K562 (cell line): ENCODE results near the gene CROCC2. TPM values are rescaled to one million over a fixed set of nuclear protein-coding genes. Genes with fewer than 3 reads are reported as not detected.

ENCODE experiments used
- ATAC-seq: fragments of 200-7000 bp; cut with Tn5 transposase; 3 replicates; pipeline ENCODE4 v1.9.1; 2020; ENCODE audit warnings: moderate library complexity
- BruUV-seq: library from RNA; stranded (reverse); fragments of 400-500 nt; replicated peaks from 2 replicates; lab custom pipeline; 2021; lab: Mats Ljungman, UMichigan
- CTCF ChIA-PET: fragments of 300-600 bp; formaldehyde crosslinking; extraction: SDS; loops from one replicate; lab custom pipeline; 2021; ENCODE audit warnings: low intra/inter-chr PET ratio; lab: Yijun Ruan, JAX
- POLR2A ChIA-PET: fragments of 300-600, 350-650 bp; sonication (Branson Sonifier 250); formaldehyde crosslinking; extraction: SDS; loops from one replicate; lab custom pipeline; 2021; ENCODE audit warnings: antibody characterized with exemption, inconsistent platforms; lab: Yijun Ruan, JAX
- DNase-seq, 4 experiments: peaks; one replicate each; pipeline versions ENCODE4 v3.0.0 to v3.0.0-alpha.2; 2011 to 2018; ENCODE audit warnings: low spot score in 3 of 4, mixed read lengths in 3 of 4; ENCODE audit errors: extremely low read depth in 1 of 4
- FAIRE-seq: peaks from 2 replicates; lab custom pipeline; 2011; peaks lifted over from hg19 to GRCh38; lab: Jason Lieb, UNC
- H2AFZ ChIP-seq: 2 replicates; pipeline ENCODE4 v1.6.0; 2011; ENCODE audit warnings: low read depth, low read length, control low read depth, inconsistent platforms
- H3K27ac ChIP-seq: fragments of 200-600 bp; 3 replicates; pipeline ENCODE4 v1.8.0; 2011; ENCODE audit warnings: low read depth, mild to moderate bottlenecking, control low read depth, inconsistent platforms, low read length, moderate library complexity, mixed read lengths; ENCODE audit errors: extremely low read depth
- H3K27me3 ChIP-seq, 2 experiments: fragments of 300-600 bp in 1 of 2; 2 replicates in 1 of 2; 3 replicates in 1 of 2; pipeline versions ENCODE4 v1.6.0 to v1.8.0; 2011; ENCODE audit warnings: inconsistent platforms in 2 of 2, low read length in 2 of 2, mild to moderate bottlenecking in 1 of 2, mixed read lengths in 1 of 2, moderate library complexity in 1 of 2; ENCODE audit not compliant: control insufficient read depth in 2 of 2, insufficient read depth in 2 of 2
- H3K36me3 ChIP-seq: fragments of 300-600 bp; 3 replicates; pipeline ENCODE4 v1.8.0; 2011; ENCODE audit warnings: mild to moderate bottlenecking, low read length, inconsistent platforms; ENCODE audit not compliant: control insufficient read depth, insufficient read depth
- H3K4me1 ChIP-seq, 2 experiments: fragments of 200-600 bp in 1 of 2; replicated peaks in 1 of 2; 2 replicates in 1 of 2; 3 replicates in 1 of 2; pipeline versions ENCODE4 v1.5.1 to v1.8.0; 2011; ENCODE audit warnings: inconsistent platforms in 2 of 2, low read length in 2 of 2, mild to moderate bottlenecking in 1 of 2, mixed read lengths in 1 of 2, moderate library complexity in 1 of 2; ENCODE audit not compliant: control insufficient read depth in 2 of 2, insufficient read depth in 2 of 2
- H3K4me2 ChIP-seq: 2 replicates; pipeline ENCODE4 v1.6.1; 2011; ENCODE audit warnings: low read length, control low read depth, inconsistent platforms, mixed read lengths; ENCODE audit not compliant: insufficient read depth
- H3K4me3 ChIP-seq: fragments of 200-600 bp; sonication (generic), shearing (Covaris generic); 2 replicates; pipeline ENCODE4 v1.5.1; 2016; ENCODE audit warnings: control low read depth, inconsistent platforms
- H3K79me2 ChIP-seq: fragments of 200-600 bp; 3 replicates; pipeline ENCODE4 v1.8.0; 2011; ENCODE audit warnings: low read length, inconsistent platforms; ENCODE audit not compliant: control insufficient read depth, insufficient read depth
- H3K9ac ChIP-seq, 2 experiments: 2 replicates each; pipeline versions ENCODE4 v1.6.0 to v1.6.1; 2011; ENCODE audit warnings: low read depth in 2 of 2, low read length in 2 of 2, control low read depth in 1 of 2, inconsistent platforms in 1 of 2, mild to moderate bottlenecking in 1 of 2, mixed read lengths in 1 of 2; ENCODE audit not compliant: insufficient read depth in 1 of 2
- H3K9me1 ChIP-seq: one replicate; pipeline ENCODE4 v1.6.0; 2011; ENCODE audit warnings: inconsistent platforms, mild to moderate bottlenecking, low read length, moderate library complexity; ENCODE audit not compliant: control insufficient read depth, insufficient read depth
- H3K9me3 ChIP-seq: replicated peaks from 2 replicates; pipeline ENCODE4 v1.5.1; 2011; ENCODE audit warnings: low read depth, low read length, inconsistent platforms; ENCODE audit not compliant: control insufficient read depth, insufficient read depth
- H4K20me1 ChIP-seq: replicated peaks from 2 replicates; pipeline ENCODE4 v1.6.1; 2011; ENCODE audit warnings: low read length, inconsistent platforms, mixed read lengths; ENCODE audit not compliant: control insufficient read depth, insufficient read depth
- HDAC3 ChIP-seq: fragments of 450-650 bp; IDR thresholded peaks from 2 replicates; pipeline ENCODE4 v1.6.1; 2018; ENCODE audit warnings: borderline replicate concordance, mild to moderate bottlenecking, moderate library complexity; ENCODE audit not compliant: partially characterized antibody
- HSF4 ChIP-seq: fragments of 250-450 bp; sonication (Bioruptor Pico); IDR thresholded peaks from 2 replicates; pipeline ENCODE4 v2.1.2; 2022; ENCODE audit warnings: mild to moderate bottlenecking, moderate library complexity, borderline replicate concordance
- MCM2 ChIP-seq: fragments of 450-650 bp; IDR thresholded peaks from 2 replicates; pipeline ENCODE4 v1.6.1; 2017; ENCODE audit warnings: low read depth, mild to moderate bottlenecking
- PCBP1 ChIP-seq: fragments of 200-400 bp; formaldehyde crosslinking; IDR thresholded peaks from 2 replicates; pipeline ENCODE4 v1.6.1; 2018; ENCODE audit warnings: mild to moderate bottlenecking, low read depth, low read length; ENCODE audit not compliant: poor library complexity, severe bottlenecking
- SETDB1 ChIP-seq: IDR thresholded peaks from one replicate; pipeline ENCODE4 v1.6.1; 2012; ENCODE audit warnings: low read length, control low read depth, inconsistent platforms
- SMAD1 ChIP-seq: fragments of 150-350 bp; IDR thresholded peaks from 2 replicates; pipeline ENCODE4 v1.6.1; 2014; ENCODE audit warnings: low read length, low read depth; ENCODE audit not compliant: partially characterized antibody
- SMARCC2 ChIP-seq: fragments of 450-650 bp; IDR thresholded peaks from 2 replicates; pipeline ENCODE4 v1.6.1; 2017; ENCODE audit warnings: antibody characterized with exemption, moderate library complexity, mild to moderate bottlenecking, low read depth
- SREBF1 ChIP-seq: fragments of 150-350 bp; IDR thresholded peaks from 2 replicates; pipeline ENCODE4 v1.6.1; 2014; ENCODE audit warnings: antibody characterized with exemption, low read depth, low read length, borderline replicate concordance
- SRSF3 ChIP-seq: fragments of 200-400 bp; formaldehyde crosslinking; IDR thresholded peaks from 2 replicates; pipeline ENCODE4 v1.6.1; 2016; ENCODE audit warnings: mild to moderate bottlenecking, low read length, moderate library complexity; ENCODE audit not compliant: insufficient read depth
- TBP ChIP-seq: optimal IDR thresholded peaks from 2 replicates; pipeline ENCODE3; 2011; ENCODE audit warnings: low read depth, low read length, improper control_type of control experiment
- ZBTB17 ChIP-seq: fragments of 450-650 bp; formaldehyde crosslinking; IDR thresholded peaks from 2 replicates; pipeline ENCODE4 v1.4.0; 2020; ENCODE audit warnings: mild to moderate bottlenecking
- ZNF76 ChIP-seq: fragments of 250-450 bp; sonication (Bioruptor Pico); IDR thresholded peaks from 2 replicates; pipeline ENCODE4 v1.4.0; 2020; ENCODE audit warnings: mild to moderate bottlenecking, moderate library complexity, borderline replicate concordance
- ZNF778 ChIP-seq: fragments of 450-650 bp; formaldehyde crosslinking; IDR thresholded peaks from 2 replicates; pipeline ENCODE4 v1.4.0; 2020; ENCODE audit warnings: mild to moderate bottlenecking, moderate library complexity
- WGBS: fragments of 100-300 bp; shearing (Covaris generic); methylation state at CpG from one replicate; pipeline ENCODE4 v1.1.6; 2016; ENCODE audit warnings: low coverage, mixed read lengths; ENCODE audit not compliant: insufficient coverage; ENCODE audit errors: missing lambda C conversion rate; 5-methylcytosine and 5-hydroxymethylcytosine counted together
- in situ Hi-C: fragments of 300-500 bp; cut with MboI; formaldehyde crosslinking; loops from 4 replicates; pipeline ENCODE4 v1.15.0; 2018; ENCODE audit warnings: inconsistent platforms, mixed read lengths
- intact Hi-C: fragments of 100-400 bp; cut with micrococcal nuclease; formaldehyde crosslinking; loops from 2 replicates; pipeline ENCODE4 v1.14.2; 2022
- polyA plus RNA-seq, 8 experiments: library from polyadenylated mRNA; depleted of rRNA in 4 of 8; stranded (reverse) in 5 of 8; unstranded in 3 of 8; fragments of >200 nt; fragmentation: Nextera tagmentation in 2 of 8; fragmentation: Illumina TruSeq in 1 of 8; extraction: Ambion mirVana in 2 of 8; extraction: Trizol in 1 of 8; gene quantifications; 2 replicates each; pipeline versions ENCODE4 v1.2.1 to v1.2.3, GENCODE V29; 2011 to 2014; ENCODE audit warnings: inconsistent platforms in 1 of 8, missing spikeins in 1 of 8
- total RNA-seq, 7 experiments: library from RNA; depleted of rRNA in 6 of 7; stranded (reverse); fragments of >200 nt in 6 of 7; fragmentation: Illumina TruSeq in 2 of 7; extraction: Trizol in 2 of 7; gene quantifications; 2 replicates each; pipeline versions ENCODE4 v1.2.1 to v1.2.3, GENCODE V29; 2011 to 2021; ENCODE audit warnings: low replicate concordance in 1 of 7
- TF ChIP-seq, protein P1 (sequence below): fragments of 450-650 bp; IDR thresholded peaks from 2 replicates; pipeline ENCODE4 v1.6.1; 2016
- TF ChIP-seq, protein P2 (sequence below): fragments of 450-650 bp; formaldehyde crosslinking; IDR thresholded peaks from 2 replicates; pipeline ENCODE4 v1.4.0; 2020; ENCODE audit warnings: mild to moderate bottlenecking
- TF ChIP-seq, protein P3 (sequence below): fragments of 250-450 bp; sonication (Bioruptor Pico); IDR thresholded peaks from 2 replicates; pipeline ENCODE4 v1.6.1; 2021; ENCODE audit warnings: mild to moderate bottlenecking

The CROCC2 gene
- total and polyA plus RNA-seq, 9 of the 15 experiments (the other 6 are each of a cell fraction or from before 2014, with no cell fraction given), result not detected

DNA sequence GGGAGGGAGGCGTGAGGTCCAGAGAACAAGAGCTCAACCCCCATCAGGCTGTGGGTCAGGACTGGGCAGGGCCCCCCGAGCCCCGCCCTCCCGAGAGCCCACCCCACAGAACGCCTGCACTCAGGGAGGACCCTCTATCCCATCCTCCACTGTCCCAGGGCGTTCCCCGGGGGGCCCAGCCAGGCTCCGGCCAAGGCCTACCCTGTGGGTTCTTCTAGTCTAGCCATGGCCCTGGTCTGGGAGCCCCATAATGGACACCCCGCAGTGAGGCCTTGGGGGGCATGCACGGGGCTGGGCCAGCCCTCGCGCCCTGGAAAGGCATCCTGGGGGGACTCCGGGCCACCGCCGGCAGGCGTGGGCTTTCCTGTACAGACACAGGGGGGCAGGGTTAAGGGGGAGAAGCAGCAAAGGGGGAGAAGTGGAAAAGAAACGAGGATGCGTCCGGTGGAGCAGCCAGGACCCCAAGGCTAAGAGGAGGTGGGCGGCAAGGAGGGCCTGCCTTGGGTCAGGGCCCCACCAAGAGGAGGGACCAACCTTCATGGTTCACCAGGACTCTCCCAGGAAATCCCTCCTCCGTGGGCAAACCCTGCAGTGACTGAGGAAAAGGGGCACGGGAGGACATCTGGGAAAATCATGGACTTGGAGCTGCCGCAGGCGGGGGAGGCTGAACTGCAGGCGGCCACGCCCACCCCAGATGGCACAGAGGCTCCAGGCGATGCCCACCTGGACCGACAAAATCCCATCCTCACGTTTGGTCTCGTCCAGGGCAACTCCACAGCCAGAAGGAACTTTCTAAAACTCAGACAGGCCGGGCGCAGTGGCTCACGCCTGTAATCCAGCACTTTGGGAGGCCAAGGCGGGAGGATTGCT, 2.7 kb upstream of the CROCC2 start:
- Histone ChIP-seq H3K36me3 (no peaks in the 10 kb centered on the region), H3K9me1 (no peaks in the 10 kb centered on the region), H3K9ac (no peak overlapping the region), H3K27ac (no peak overlapping the region), H3K4me2 (no peak overlapping the region), H4K20me1 (no peaks in the 10 kb centered on the region), H3K27me3 (peaks cover 0 to 50% of the 10 kb centered on the region in 2 experiments; a peak in 3 of 5 replicates), H2AFZ (no peak overlapping the region), H3K9me3 (no peaks in the 10 kb centered on the region), H3K4me3 (no peak overlapping the region), H3K79me2 (no peaks in the 10 kb centered on the region), H3K4me1 (0 out of 5 replicates have a peak, but pooled peaks cover 0 to 6% of the 10 kb centered on the region in 2 experiments)
- no TSS peak for BruUV-seq
- DNase-seq (no peak), ATAC-seq (no peak), FAIRE-seq (no peak)
- POLR2A ChIA-PET, result no interaction called here
- in situ Hi-C loops (no loop called here), intact Hi-C loops (no loop called here)
- 4% methylated on average over 17 of the region's 34 CpGs for WGBS
- no peak for TF ChIP-seq HDAC3
- TF ChIP-seq ZNF76, result no peak
- no peak for TF ChIP-seq MCM2
- TF ChIP-seq SMAD1, result no peak
- TF ChIP-seq ZBTB17, result no peak
- TF ChIP-seq SETDB1, result no peak
- TF ChIP-seq TBP, result no peak
- TF ChIP-seq, protein P1, sequence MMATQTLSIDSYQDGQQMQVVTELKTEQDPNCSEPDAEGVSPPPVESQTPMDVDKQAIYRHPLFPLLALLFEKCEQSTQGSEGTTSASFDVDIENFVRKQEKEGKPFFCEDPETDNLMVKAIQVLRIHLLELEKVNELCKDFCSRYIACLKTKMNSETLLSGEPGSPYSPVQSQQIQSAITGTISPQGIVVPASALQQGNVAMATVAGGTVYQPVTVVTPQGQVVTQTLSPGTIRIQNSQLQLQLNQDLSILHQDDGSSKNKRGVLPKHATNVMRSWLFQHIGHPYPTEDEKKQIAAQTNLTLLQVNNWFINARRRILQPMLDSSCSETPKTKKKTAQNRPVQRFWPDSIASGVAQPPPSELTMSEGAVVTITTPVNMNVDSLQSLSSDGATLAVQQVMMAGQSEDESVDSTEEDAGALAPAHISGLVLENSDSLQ, result no peak
- no peak for TF ChIP-seq PCBP1
- TF ChIP-seq SMARCC2, result no peak
- TF ChIP-seq, protein P2, sequence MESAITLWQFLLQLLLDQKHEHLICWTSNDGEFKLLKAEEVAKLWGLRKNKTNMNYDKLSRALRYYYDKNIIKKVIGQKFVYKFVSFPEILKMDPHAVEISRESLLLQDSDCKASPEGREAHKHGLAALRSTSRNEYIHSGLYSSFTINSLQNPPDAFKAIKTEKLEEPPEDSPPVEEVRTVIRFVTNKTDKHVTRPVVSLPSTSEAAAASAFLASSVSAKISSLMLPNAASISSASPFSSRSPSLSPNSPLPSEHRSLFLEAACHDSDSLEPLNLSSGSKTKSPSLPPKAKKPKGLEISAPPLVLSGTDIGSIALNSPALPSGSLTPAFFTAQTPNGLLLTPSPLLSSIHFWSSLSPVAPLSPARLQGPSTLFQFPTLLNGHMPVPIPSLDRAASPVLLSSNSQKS, result no peak
- no peak for TF ChIP-seq ZNF778 (CRISPR knock-in tag)
- no peak for TF ChIP-seq SRSF3
- TF ChIP-seq SREBF1, result no peak
- TF ChIP-seq HSF4 (CRISPR knock-in tag), result no peak
- TF ChIP-seq, protein P3, sequence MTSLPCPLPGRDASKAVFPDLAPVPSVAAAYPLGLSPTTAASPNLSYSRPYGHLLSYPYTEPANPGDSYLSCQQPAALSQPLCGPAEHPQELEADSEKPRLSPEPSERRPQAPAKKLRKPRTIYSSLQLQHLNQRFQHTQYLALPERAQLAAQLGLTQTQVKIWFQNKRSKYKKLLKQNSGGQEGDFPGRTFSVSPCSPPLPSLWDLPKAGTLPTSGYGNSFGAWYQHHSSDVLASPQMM (CRISPR knock-in tag), result no peak
- CTCF ChIA-PET, result no interaction called here
